Hematopoietic multipotent progenitor cell treated with erythropoietin and hydrocortisone succinate and interleukin-3 and kit ligand, for 8 days (in vitro differentiated cells): ENCODE data around the gene DMAC2L.
"Not testable (repeated sequence)": the region's sequence is repeated elsewhere in the genome, so short reads cannot be mapped to it uniquely, and the experiment has no call there.

ENCODE experiments used
- DNase-seq: peaks from one replicate; pipeline ENCODE4 v3.0.0-alpha.2; 2015

Gene DMAC2L

DNA sequence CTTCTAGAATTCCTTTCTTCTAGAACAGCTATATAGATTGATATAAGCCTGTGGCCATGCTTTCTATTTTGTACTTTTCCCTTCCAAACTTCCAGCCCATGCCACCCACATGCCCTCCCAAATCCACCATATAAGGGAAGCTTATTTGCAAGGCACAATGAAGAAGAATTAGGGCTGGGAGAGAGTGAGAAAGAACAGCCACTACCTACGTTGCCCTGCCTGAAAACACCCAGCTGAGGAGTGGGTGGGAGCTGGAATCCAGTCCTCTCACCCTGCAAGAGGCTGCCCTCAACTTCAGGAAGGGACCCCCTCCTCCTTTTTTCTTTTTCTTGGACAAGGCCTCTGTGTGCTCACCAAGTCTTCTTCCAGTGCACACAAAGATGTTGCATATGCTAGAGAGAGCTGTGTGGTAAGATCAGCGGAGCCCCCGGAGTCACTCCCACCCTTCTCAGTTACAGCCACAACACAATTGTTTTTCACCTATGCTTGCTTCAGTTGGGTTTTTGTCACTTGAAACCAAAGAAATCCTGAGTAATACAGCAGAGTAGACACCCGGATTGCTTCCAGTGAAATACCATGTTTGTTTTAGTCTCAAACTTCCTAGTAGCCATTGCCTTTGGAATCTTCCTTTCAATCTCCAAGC is 45.8 kb downstream of the DMAC2L start:
- no peak for DNase-seq

DNA sequence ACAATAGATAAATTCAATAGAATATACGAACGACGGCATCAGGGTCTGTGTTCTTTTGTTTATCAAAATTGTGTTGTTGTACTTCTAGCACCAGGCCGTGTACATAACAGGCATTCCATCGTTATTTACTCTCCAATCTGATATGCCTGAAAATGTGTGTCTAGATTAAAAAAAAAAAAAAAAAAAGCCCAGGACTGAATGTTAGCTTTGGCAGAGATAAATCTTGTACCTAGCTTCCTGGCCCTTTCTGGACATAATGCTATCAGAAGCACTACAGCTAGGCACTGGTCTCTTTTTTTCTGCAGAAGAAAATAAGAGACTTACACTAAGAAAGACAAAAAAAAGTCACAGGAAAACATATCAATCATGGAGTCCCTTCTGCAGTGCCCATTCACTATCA is 47.5 kb downstream of the DMAC2L start:
- no peak for DNase-seq

DNA sequence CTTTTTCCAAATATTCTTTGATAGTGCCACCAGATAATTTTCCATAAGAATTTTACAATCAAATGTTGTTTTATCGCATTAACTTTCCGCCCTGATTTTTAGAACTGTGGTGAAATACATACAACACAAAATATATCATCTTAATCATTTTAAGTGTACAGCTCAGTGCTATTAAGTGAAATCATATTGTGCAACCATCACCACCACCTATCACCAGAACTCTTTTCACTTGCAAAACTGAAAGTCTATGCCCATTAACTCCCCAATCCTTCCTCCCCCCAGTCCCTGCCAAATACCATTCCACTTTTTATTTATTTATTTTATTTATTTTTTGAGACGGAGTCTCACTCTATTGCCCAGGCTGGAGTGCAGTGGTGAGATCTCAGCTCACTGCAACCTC is 48.0 kb downstream of the DMAC2L start:
- no peak for DNase-seq

DNA sequence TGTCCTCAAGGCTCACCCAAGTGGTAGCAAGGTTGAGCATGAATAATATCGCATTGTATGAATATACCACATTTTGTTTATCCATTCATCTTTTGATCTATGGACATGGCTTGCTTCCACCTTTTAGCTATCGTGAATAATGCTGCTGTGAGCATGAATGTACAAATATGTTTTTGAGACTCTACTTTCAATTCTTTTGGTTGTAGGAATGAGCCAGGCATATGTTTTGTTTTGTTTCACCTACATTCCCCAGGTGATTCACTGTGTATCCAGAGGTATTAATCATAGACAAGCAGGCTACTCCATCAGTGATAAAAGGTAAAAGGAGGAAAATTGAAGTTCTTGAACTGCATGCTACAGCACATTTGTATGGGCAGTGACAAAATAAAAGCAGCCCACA is 48.7 kb downstream of the DMAC2L start:
- no peak for DNase-seq

DNA sequence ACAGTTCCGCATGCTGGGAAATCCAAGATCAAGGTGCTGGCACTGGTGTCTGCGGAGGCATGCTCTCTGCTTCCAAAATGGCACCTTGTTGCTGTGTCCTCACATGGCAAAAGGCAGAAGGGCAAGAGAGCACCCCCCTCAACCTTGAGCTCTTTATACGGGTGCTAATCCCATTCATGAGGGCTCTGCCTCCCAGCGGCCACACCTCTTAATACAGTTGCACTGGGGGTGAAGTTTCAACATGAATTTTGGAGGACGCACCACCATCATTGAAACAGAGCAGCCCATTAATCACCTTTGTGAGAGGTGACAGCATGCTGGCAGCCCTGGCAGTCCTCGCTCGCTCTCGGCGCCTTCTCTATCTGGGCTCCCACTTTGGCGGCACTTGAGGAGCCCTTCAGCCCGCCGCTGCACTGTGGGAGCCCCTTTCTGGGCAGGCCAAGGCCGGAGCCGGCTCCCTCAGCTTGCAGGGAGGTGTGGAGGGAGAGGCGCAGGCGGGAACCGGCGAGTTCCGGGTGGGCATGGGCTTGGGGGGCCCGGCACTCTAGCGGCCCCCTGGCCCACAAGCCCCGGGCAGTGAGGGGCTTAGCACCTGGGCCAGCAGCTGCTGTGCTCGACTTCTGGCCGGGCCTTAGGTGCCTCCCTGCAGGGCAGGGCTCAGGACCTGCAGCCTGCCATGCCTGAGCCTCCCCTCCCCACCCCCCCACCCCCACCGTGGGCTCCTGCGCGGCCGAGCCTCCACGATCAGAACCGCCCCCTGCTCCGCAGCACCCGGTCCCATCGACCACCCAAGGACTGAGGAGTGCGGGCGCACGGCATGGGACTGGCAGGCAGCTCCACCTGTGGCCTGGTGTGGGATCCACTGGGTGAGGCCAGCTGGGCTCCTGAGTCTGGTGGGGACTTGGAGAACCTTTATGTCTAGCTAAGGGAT is 49.6 kb downstream of the DMAC2L start:
- not testable (repeated sequence) for DNase-seq

DNA sequence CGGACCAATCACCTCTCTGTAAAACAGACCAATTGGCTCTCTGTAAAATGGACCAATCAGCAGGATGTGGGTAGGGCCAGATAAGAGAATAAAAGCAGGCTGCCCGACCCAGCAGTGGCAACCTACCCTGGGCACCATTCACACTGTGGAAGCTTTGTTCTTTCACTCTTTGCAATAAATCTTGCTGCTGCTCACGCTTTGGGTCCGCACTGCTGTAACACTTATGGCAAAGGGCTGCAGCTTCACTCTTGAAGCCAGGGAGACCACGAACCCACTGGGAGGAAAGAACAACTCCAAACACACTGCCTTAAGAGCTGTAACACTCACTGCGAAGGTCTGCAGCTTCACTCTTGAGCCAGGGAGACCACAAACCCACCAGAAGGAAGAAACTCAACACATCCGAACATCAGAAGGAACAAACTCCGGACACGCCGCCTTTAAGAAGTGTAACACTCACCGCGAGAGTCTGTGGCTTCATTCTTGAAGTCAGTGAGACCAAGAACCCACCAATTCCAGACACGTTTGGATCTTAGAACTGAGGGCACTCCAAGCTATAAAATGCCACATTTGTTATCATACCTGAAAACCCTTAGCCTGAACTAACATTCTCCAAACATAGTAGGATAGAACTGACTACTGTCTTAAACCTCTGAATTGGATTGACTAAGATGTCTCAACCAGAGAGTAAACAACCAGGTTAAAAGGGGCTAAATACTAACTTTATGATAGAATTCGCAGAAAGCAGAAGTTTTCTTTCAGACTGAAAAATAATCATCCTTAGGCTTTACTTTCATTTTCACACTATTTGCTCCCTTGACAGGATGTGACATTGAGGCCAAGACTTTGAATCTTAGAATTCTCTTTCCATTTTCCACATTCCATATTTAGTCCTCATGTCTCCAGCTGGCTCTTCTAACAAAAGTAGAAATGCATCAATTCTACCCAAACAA is 50.9 kb downstream of the DMAC2L start:
- DNase-seq: peak; percentile 37

DNA sequence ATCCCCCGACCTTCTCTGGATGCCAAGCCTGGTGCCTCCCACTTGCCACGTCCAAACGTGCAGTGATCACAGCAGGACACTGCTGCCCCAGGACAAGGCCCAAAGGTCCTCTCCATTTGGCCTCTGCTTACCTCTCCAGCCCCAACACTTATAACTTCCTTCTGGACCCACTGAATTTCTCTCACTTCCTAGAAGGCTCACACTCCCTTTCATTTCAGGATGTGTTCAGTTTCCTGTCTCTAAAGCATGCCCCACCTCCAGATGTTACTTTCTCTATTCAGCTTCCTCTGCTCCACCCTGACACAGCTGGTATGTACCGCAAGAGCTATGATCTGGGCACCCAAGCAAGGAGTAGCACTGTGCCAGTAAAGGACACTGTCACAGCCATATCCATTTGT is 51.6 kb downstream of the DMAC2L start:
- peak; percentile 80 for DNase-seq

DNA sequence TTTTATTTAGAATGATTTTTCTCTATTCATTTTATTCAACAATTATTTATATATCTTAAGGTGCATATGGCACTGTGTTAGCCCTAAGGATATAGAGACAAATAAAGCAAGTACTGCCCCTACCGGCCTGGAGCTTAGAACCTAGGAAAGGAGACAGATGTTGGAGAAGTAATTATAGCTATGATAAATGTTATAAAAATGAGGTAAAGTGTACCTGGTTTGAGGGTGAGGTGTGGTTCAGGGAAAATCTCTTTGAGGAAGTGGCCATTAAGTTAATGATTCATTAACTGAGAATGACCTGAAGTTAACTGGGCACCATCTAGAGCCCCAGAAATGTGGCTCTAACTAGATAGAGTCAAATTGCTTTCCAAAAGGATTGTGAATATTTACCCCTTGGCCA is 52.7 kb downstream of the DMAC2L start:
- DNase-seq: no peak

DNA sequence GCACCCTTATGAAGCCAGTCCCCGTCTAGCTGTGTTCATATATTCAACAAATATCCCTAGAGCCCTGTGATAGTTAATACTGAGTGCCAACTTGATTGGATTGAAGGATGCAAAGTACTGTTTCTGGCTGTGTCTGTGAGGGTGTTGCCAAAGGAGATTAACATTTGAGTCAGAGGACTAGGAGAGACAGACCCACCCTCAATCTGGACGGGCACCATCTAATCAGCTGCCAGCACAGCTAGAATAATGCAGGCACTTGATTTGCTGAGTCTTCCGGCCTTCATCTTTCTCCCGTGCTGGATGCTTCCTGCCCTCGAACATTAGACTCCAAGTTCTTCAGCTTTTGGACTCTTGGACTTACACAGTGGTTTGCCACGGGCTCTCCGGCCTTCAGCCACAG is 53.4 kb downstream of the DMAC2L start:
- peak; percentile 76 for DNase-seq

DNA sequence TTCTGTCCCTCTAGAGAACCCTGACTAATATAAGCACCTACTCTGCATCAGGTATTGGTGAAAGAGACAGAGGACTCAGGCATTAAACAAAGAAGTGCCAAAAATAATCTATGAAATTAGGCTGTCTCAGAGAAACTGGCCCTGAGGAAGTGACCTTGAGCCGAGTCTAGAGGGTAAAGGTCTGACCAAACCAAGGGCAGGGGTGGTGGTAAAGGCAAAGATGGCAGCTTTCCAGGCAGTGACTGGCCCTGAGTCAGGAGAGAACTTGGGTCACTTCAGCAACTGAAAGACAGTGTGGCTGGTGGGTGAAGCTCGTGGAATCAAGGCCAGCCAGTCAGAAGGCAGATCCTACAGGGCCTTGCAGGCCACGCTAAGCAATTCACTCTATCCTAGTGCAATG is 54.0 kb downstream of the DMAC2L start:
- no peak for DNase-seq

DNA sequence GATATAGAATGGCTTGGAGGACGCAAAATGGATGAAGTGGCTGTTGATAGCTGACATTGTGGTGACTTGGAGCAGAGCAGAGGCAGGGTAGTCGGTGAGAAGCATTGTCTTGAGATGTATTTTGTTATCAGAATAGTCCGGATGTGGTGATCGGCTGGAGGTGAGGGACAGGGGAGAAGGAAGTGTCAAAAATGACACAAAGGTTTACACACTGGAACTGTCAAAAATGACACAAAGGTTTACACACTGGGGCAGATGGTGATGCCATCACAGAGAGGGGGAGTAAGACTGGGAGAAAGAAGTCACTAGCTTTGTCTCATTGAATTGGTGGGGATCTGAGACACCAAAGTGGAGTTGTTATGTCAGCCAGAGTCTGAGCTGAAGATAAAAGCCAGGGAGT is 54.5 kb downstream of the DMAC2L start:
- no peak for DNase-seq

DNA sequence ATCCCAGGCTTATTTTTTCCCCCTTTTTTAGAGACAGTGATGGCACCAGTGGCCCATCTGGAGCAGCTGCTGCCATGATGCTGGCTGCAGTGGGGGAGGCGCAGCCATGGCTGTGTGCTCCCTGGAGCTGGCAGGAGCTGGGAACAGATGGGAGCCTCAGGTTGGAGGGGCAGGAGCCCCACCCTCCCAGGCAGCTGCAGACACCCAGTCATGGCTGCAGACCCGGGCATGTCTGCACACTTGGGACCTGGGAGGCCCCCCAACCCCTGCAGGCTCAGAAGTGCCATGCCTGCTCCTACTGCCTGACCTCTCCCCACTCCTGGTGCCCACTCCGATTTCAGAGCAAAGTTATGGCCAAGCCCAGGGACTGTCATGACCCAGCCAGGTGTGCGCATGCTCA is 59.4 kb downstream of the DMAC2L start:
- DNase-seq: no peak

DNA sequence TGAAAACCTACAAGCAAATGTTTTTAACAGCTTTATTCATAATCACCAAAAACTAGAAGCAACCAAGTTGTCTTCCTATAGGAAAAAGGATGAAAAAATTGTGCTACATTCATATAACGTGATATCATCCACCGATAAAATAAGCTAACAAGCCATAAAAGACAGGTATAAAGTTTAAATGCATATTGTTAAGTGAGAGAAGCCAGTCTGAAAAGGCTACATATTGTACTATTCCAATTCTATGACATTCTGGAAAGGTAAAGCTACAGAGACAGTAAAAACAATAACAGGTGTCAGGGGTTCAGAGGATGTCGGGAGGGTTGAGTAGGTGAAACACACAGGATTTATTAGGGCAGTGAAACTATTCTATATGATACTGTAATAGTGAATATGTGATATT is 61.8 kb downstream of the DMAC2L start:
- no peak for DNase-seq

DNA sequence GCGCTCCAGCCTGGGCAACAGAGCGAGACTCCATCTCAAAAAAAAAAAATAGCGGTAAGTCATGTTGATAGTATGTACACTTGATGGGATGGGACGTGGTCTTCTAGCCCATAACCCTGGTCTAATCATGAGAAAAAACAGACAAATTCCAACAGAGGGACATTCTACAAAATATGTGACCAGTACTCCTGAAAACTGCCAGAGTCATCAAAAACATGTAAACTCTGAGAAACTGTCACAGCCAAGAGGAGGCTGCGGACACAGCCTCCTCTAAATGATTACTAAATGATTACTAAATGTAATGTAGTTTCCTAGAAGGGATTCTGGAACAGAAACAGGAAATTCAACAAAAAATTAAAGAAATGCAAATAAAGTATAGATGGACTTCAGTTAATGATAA is 63.6 kb downstream of the DMAC2L start:
- no peak for DNase-seq
